Dermis microvascular lymphatic vessel endothelial cell (primary cell): ENCODE measurements around the gene BSCL2. TPM values are rescaled to one million over a fixed set of nuclear protein-coding genes. Genes with fewer than 3 reads are reported as not detected.
A peak's percentile ranks its signal among the peaks of the same experiment; 100 is the strongest.
"Not testable (repeated sequence)": the region's sequence is repeated elsewhere in the genome, so short reads cannot be mapped to it uniquely, and the experiment has no call there.

ENCODE experiments used
- DNase-seq, 2 donors: peaks; one replicate each; pipeline versions ENCODE4 v3.0.0 to v3.0.0-alpha.2; 2010; ENCODE audit warnings: low read depth in 2 of 2
- total RNA-seq: library from RNA; depleted of rRNA; stranded (reverse); fragments of >200 nt; gene quantifications from 2 replicates; pipeline ENCODE4 v1.2.1, GENCODE V29; 2014

Gene BSCL2
- total RNA-seq, 1 donor from 2014 or later = 23.5 TPM

- DNase-seq = peak in 1 of 2 donors; percentile 52
Observed at GRCh38 chr11:62664405-62665074, 42.7 kb downstream of the BSCL2 start.

- no peak for DNase-seq
Observed at GRCh38 chr11:62656796-62657429, 50.3 kb downstream of the BSCL2 start.

GRCh38 chr11:62654297-62654696 is 52.9 kb downstream of the BSCL2 start:
- no peak for DNase-seq

GRCh38 chr11:62652161-62653006 is 54.8 kb downstream of the BSCL2 start:
- DNase-seq = no peak

GRCh38 chr11:62650283-62650682 is 56.9 kb downstream of the BSCL2 start:
- DNase-seq = not testable (repeated sequence)

GRCh38 chr11:62649486-62649885 is 57.7 kb downstream of the BSCL2 start:
- DNase-seq = no peak

- DNase-seq = no peak
Observed at GRCh38 chr11:62648967-62649364, 58.3 kb downstream of the BSCL2 start.

- no peak for DNase-seq
Observed at GRCh38 chr11:62648185-62648966, 58.8 kb downstream of the BSCL2 start.

GRCh38 chr11:62647609-62648005 is 59.6 kb downstream of the BSCL2 start:
- no peak for DNase-seq

- DNase-seq = no peak
Observed at GRCh38 chr11:62646825-62647608, 60.2 kb downstream of the BSCL2 start.

GRCh38 chr11:62645946-62646824 is 61.0 kb downstream of the BSCL2 start, which contains the start of gene GANAB:
Gene GANAB (minus strand): TSS chr11:62646613. CDS start chr11:62646599, 14 bp downstream.
- peak; percentile 93 to 98 for DNase-seq

- no peak for DNase-seq
Observed at GRCh38 chr11:62645671-62645945, 61.6 kb downstream of the BSCL2 start.

GRCh38 chr11:62644220-62644619 is 63.0 kb downstream of the BSCL2 start:
- DNase-seq = no peak

Other genes with a start within 250 kb of the BSCL2 start
- 231 and 244 TPM in 2 replicates for gene AHNAK, start 160.6 kb downstream of the BSCL2 start, total RNA-seq
- gene EEF1G, start 133.5 kb downstream of the BSCL2 start, total RNA-seq = 1,142 and 1,515 TPM in 2 replicates
- gene TUT1, start 115.9 kb downstream of the BSCL2 start, total RNA-seq = 8.9 and 11.0 TPM in 2 replicates
- gene MTA2, start 105.6 kb downstream of the BSCL2 start, total RNA-seq = 185 and 204 TPM in 2 replicates
- gene EML3, start 94.6 kb downstream of the BSCL2 start, total RNA-seq = 23.7 and 35.1 TPM in 2 replicates
- gene ROM1, start 94.2 kb downstream of the BSCL2 start, total RNA-seq = 2.9 and 3.3 TPM in 2 replicates
- 13.9 and 19.3 TPM in 2 replicates for gene B3GAT3, start 85.4 kb downstream of the BSCL2 start, total RNA-seq
- gene GANAB, start 60.8 kb downstream of the BSCL2 start, total RNA-seq = 204 and 246 TPM in 2 replicates
- gene INTS5, start 54.1 kb downstream of the BSCL2 start, total RNA-seq = 15.8 and 22.6 TPM in 2 replicates
- gene C11orf98, start 42.2 kb downstream of the BSCL2 start, total RNA-seq = 23.3 and 24.4 TPM in 2 replicates
- 4.8 and 4.9 TPM in 2 replicates for gene CSKMT, start 42.1 kb downstream of the BSCL2 start, total RNA-seq
- gene UQCC3, start 35.8 kb downstream of the BSCL2 start, total RNA-seq = 5.6 and 9.9 TPM in 2 replicates
- gene LBHD1, start 35.2 kb downstream of the BSCL2 start, total RNA-seq = 1.5 and 1.8 TPM in 2 replicates
- 102 and 148 TPM in 2 replicates for gene UBXN1, start 28.4 kb downstream of the BSCL2 start, total RNA-seq
- 0.38 and 0.51 TPM in 2 replicates for gene LRRN4CL, start 17.9 kb downstream of the BSCL2 start, total RNA-seq
- not detected in 2 replicates for gene GNG3, start 252 bp upstream of the BSCL2 start, total RNA-seq
- gene HNRNPUL2, start 20.0 kb upstream of the BSCL2 start, total RNA-seq = 7.6 and 11.0 TPM in 2 replicates
- gene TTC9C, start 21.1 kb upstream of the BSCL2 start, total RNA-seq = 28.8 and 32.3 TPM in 2 replicates
- 9.0 and 11.6 TPM in 2 replicates for gene ZBTB3, start 46.7 kb upstream of the BSCL2 start, total RNA-seq
- gene POLR2G, start 54.2 kb upstream of the BSCL2 start, total RNA-seq = 65.0 and 67.8 TPM in 2 replicates
- gene TAF6L, start 64.0 kb upstream of the BSCL2 start, total RNA-seq = 23.9 and 37.4 TPM in 2 replicates
- gene TMEM179B, start 80.0 kb upstream of the BSCL2 start, total RNA-seq = 20.2 and 30.2 TPM in 2 replicates
- gene TMEM223, start 84.6 kb upstream of the BSCL2 start, total RNA-seq = 10.4 and 12.0 TPM in 2 replicates
- gene NXF1, start 98.0 kb upstream of the BSCL2 start, total RNA-seq = 9.5 and 18.1 TPM in 2 replicates
- gene STX5, start 124.6 kb upstream of the BSCL2 start, total RNA-seq = 31.6 and 44.9 TPM in 2 replicates
- not detected in 2 replicates for gene TEX54, start 125.4 kb upstream of the BSCL2 start, total RNA-seq
- gene WDR74, start 132.2 kb upstream of the BSCL2 start, total RNA-seq = 40.7 and 79.2 TPM in 2 replicates
- 48.4 and 51.1 TPM in 2 replicates for gene SLC3A2, start 173.5 kb upstream of the BSCL2 start, total RNA-seq
- gene CHRM1, start 213.9 kb upstream of the BSCL2 start, total RNA-seq = not detected in 2 replicates